ENCODE data around the gene CMIP. TPM values are rescaled to one million over a fixed set of nuclear protein-coding genes. Genes with fewer than 3 reads are reported as not detected.

The CMIP gene
- total RNA-seq, 4 donors from 2014 or later: 15.5 to 65.9 (median 20.2) TPM

DNA sequence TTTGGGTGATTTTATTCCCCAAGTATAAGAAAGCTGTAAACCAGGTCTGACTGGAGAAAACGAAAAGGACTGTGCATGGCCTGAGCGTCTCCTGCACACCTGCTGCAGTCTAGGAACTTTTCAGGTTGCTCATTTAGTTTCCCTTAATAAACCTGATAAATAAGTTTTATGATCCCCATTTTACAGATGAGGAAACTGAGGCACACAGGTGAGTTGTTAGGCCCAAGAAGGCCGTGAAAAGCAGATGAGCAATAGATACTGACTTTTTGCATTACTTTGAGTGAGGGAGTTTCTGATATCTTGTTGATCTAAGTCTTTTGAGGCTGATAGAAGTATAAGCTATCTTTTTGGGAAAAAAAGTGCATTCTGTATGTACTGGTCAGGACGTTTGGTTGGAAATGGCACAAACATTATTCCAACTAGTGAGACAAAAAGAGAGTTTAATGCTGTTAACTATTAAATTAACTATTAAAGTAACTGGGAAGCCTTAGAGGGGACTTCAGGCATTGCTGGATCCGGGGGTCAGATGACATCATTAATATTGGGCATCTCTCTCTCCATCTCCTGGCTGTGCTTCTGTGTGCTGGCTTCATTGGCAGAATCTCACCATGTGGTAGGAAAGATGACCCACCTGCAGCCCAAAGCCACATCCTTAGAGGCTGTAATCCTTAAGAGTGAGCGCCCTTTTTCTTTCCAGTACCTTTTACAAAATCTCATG lies 163.4 kb downstream of the CMIP start:
- H3K4me1 ChIP-seq: peaks cover 0 to 33% of the 10 kb centered on the region in 2 donors
- intact Hi-C loops (cut with DNase I): no loop called here
- no peak for TF ChIP-seq POLR2A (IDR thresholded peaks at IDR 0.05)
- TF ChIP-seq, protein P1, sequence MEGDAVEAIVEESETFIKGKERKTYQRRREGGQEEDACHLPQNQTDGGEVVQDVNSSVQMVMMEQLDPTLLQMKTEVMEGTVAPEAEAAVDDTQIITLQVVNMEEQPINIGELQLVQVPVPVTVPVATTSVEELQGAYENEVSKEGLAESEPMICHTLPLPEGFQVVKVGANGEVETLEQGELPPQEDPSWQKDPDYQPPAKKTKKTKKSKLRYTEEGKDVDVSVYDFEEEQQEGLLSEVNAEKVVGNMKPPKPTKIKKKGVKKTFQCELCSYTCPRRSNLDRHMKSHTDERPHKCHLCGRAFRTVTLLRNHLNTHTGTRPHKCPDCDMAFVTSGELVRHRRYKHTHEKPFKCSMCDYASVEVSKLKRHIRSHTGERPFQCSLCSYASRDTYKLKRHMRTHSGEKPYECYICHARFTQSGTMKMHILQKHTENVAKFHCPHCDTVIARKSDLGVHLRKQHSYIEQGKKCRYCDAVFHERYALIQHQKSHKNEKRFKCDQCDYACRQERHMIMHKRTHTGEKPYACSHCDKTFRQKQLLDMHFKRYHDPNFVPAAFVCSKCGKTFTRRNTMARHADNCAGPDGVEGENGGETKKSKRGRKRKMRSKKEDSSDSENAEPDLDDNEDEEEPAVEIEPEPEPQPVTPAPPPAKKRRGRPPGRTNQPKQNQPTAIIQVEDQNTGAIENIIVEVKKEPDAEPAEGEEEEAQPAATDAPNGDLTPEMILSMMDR (IDR thresholded peaks at IDR 0.05): no peak
- no peak for DNase-seq
- no peak overlapping the region for H3K4me3 ChIP-seq (replicated peaks in 1 of 3)
- no peaks in the 10 kb centered on the region for H3K27me3 ChIP-seq
- no peaks in the 10 kb centered on the region for H3K36me3 ChIP-seq
- WGBS, 2 donors: 92 to 93% methylated on average over 6 of the region's 6 CpGs
- H3K9me3 ChIP-seq: no peaks in the 10 kb centered on the region
- H3K27ac ChIP-seq: no peak overlapping the region

DNA sequence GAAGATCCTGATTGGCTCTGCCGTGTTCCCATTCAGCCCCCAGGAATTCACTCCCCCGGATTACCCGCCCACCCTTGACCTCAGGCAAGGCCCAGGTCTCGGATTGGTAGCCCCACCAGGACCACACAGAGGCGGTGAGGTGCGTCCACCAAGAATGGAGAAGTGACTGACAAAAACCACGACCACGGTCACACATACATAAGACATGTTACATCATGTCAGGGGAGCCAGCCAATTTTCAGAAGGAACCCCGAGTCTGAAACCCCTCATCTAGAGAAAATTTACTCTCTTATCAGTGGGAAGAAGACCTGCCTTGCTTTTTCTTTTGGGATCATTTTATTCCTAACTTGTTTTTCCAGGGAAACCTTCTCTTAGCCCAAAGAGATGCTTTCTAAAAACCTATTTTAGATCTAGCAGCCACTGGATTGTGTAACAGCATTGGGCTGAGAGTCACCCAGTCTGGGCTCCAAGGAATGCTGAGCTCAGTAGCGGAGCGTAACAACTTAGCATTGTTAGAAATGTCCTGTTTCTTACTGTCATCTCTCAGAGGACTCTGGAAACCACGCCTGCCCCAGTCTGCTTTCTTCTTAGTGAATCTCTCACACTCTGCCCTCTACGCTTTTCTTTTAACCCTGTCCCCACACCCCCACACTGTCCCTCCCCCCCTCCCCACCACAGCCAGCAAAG lies 164.1 kb downstream of the CMIP start:
- no peaks in the 10 kb centered on the region for H3K9me3 ChIP-seq
- 78 to 86% methylated on average over 13 of the region's 13 CpGs for WGBS, 2 donors
- DNase-seq: no peak
- no peak overlapping the region for H3K4me3 ChIP-seq (replicated peaks in 1 of 3)
- no peak for TF ChIP-seq POLR2A (IDR thresholded peaks at IDR 0.05)
- TF ChIP-seq, protein P1 (IDR thresholded peaks at IDR 0.05): no peak
- no peaks in the 10 kb centered on the region for H3K27me3 ChIP-seq
- H3K36me3 ChIP-seq: no peaks in the 10 kb centered on the region
- peaks cover 0 to 36% of the 10 kb centered on the region in 2 donors for H3K4me1 ChIP-seq
- intact Hi-C loops (cut with DNase I): no loop called here
- H3K27ac ChIP-seq: peak overlapping the region in 1 of 3 donors; percentile 30

DNA sequence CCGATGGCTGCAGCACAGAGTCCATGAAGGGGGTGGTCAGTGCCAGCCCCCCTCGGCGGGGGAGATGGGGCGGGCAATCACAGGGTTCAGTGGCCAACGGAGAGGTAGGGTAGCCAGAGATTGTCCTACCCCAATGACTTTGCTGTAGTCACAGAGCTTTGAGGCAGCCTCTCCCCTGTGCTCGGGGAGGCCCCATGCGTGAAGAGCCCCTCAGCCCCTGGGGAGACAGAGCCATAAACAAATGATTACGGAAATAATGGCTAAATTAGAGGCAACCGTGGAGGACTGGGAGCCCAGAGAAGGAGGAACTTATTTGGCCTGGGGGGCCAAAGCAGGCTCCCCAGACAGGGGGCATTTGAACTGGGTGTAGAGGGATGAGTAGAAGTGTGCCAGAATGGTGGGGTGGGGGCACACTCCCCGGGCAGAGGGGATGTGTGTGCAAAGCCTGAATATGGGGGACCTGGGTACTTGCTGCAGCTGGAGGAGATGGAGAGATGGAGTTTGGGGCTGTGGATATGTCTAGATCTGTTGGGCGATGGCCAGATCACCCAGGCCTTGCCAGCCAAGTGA lies 164.8 kb downstream of the CMIP start:
- Histone ChIP-seq H3K9me3 (no peaks in the 10 kb centered on the region), H3K4me3 (replicated peaks in 1 of 3) (no peak overlapping the region), H3K27me3 (no peaks in the 10 kb centered on the region), H3K36me3 (no peaks in the 10 kb centered on the region), H3K27ac (peak overlapping the region in 2 of 3 donors; percentile 6 to 46), H3K4me1 (peaks cover 0 to 40% of the 10 kb centered on the region in 2 donors)
- WGBS, 2 donors: 88 to 91% methylated on average over 11 of the region's 11 CpGs
- no peak for TF ChIP-seq POLR2A (IDR thresholded peaks at IDR 0.05)
- TF ChIP-seq, protein P1 (IDR thresholded peaks at IDR 0.05): no peak
- intact Hi-C loops (cut with DNase I): no loop called here
- no peak for DNase-seq

DNA sequence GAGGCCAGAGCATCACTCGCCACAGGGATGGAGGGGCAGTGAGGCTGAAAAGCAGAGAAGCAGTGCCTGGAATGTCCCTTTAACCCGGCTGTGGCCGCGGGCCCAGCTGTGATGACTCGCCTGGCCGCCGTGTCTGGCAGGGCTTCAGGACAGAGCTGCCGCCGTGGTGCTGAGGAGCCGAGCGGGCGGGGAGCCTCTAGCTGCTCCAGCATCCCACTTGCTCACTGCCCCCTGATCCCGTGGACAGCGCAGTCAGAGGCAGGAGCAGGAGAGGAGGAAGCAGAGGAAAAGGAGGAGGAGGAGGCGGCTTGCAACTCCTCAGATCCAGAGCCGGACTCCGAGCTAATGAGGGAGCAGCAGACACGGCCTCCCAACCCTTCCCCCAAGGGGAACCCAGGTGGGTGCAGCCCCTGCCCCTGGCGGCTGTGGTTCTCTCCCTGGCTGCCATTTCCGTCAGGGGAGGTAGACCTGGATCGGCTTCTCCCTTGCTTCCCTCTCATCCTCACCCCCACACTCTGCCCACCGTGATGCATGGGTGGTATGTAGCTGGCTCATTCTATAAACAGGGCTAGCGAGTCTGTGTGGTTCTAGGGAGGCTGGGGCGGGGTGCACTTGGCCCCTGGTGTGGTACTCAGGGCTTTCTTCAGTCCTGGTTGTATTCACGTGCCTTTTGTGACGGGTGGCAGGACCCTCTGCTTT lies 165.7 kb downstream of the CMIP start:
- Histone ChIP-seq H3K4me3 (replicated peaks in 1 of 3) (no peak overlapping the region), H3K27ac (peak overlapping the region in 2 of 3 donors; percentile 6 to 46), H3K27me3 (no peaks in the 10 kb centered on the region), H3K36me3 (no peaks in the 10 kb centered on the region), H3K4me1 (peaks cover 0 to 40% of the 10 kb centered on the region in 2 donors), H3K9me3 (no peaks in the 10 kb centered on the region)
- intact Hi-C loops (cut with DNase I): no loop called here
- no peak for TF ChIP-seq POLR2A (IDR thresholded peaks at IDR 0.05)
- TF ChIP-seq, protein P1 (IDR thresholded peaks at IDR 0.05): no peak
- peak in 1 of 2 donors; percentile 18 for DNase-seq
- 61 to 75% methylated on average over 24 of the region's 26 CpGs for WGBS, 2 donors

Measured in thyroid gland (tissue), 4 donors.